HG03139 (cell line): ENCODE results near the gene PRDM2.

Experiments used
- ATAC-seq: cut with Tn5 transposase; IDR thresholded peaks from one replicate; pipeline ENCODE4 v1.9.1; 2021; ENCODE audit not compliant: unreplicated experiment

PRDM2 gene

DNA sequence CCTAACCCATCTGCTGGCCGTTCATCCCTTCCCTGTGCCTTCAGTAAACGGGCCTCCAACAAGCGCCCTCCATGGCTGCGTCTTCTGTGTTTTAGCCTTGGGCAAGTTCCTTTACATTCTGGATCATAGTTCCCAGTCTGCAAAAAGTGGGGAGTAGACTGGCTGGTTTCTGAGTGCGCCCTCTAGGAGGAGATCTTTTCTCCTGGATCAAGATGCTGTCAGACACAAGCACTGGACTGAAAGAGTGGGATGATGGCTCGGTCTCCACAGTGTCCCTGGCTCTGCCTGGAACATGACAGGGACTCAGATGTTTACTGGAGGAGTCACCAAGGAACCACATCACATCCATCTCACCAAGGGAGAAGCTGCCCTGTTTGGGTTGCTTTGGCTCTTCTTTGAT is 88.8 kb downstream of the PRDM2 start:
- ATAC-seq, result no peak

- ATAC-seq, result no peak
Observed at GRCh38 chr1:13790290-13791030, 90.5 kb downstream of the PRDM2 start.

DNA sequence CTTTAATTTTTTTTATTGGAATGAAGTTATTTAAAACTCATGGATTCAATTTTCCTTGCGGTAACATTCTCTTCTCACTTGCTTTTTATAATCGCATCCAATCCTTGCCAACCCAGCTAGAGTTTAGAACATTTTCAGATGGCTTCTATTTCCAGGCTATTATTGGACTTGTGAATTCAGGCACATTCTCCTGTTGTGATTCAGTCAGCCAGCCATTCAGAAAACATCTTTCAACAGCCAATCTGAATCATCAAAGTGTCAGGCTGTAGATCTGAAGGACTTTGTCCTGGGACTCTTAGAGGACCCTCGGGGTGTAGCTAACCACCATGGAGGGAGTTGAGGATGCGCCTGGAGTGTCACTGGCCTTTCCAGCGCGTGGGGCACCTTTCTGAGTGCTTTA is 92.4 kb downstream of the PRDM2 start:
- ATAC-seq, result no peak

DNA sequence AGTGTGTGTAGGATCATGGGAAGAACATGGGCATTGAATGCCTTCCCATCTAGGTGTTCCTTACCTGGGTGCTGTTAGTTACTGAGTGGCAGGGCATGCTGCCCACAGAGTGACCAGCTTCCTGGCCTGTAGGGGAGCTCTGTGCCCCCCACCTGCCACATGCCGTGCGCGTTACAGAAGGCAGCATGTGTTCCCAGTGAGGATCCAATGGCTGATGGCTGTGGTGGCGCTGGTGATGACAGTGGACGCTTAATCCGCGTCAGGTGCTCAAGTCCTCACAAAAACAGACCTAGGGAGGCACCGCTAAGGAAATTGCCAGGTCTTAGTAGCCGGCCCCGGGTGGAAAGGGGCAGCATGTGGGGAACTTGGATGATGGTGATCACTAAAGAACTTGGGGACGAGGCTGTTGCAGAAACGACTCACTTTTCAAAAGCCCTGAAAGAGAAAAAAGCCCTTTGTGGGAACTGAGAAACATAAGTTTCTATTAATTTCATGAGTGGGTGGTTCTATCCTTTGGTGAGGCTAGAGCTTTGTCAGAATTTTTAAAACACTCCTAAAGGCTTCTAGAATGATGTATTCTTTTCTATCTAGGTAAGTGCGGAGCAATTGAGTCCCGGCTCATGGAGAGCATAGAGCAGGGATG is 93.2 kb downstream of the PRDM2 start:
- ATAC-seq, result no peak

DNA sequence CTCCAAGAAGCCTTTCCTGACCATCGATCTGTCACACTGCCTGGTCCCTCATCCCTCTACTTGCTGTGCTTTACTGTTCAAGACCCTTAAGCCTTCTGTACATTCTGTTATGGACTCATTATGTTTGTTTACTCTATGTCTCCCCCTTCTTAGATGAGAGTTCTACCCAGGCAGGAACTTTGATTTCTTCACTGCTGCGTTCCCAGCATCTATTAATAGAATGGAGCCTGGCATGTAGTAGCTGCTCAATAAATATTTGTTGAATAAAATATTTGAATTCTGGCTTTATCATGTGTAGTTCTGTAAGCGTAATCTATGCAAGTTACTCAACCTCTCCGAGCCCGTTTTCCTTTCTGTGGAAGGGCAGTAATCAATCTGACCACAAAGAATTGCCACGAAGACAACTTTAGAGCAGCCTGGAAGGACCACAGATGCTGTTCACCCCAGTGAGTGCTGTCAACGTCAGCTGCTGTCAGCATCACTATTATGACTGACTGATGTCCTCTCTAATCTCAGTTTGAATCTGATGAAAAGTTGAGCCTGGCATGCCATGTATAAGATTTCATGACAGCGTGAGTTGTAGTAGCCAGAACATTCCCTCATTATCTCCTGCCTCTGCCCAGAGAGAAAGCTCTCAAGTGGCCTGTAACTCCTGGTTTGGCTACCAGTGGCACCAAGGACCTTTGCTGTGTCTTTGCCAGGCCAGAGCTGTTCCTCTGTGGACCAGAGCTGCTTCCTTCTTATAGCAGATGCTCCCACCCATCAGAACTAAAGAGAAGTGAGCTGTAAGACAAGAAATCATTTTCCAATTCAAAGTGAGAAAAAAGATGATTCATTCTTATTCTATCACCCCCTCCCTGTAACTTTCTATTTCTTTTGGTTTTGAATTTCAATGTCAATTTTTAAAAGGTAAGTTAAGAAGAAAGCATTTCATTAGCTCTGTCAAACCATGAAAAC is 94.5 kb downstream of the PRDM2 start:
- no peak for ATAC-seq

GRCh38 chr1:13797397-13797796 is 97.4 kb downstream of the PRDM2 start:
- ATAC-seq, result no peak

DNA sequence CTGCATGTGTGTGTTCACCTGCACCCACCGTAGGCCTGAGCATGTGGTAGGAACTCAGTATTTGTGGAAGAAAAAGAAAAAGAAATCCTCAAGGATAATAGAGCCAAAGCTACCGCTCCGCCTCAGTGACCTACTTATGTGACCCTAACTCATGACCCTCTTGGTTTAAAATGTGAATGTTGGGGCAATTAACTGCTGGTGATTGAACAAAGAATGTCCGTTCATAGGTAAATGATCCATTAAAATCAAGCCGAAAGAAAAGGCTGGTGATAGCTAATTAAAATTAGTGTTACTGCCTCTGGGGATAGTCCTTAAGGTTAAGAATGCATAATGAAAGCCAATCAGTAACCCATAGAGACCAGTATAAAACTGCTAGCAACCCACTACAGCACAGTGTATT is 98.1 kb downstream of the PRDM2 start:
- no peak for ATAC-seq

DNA sequence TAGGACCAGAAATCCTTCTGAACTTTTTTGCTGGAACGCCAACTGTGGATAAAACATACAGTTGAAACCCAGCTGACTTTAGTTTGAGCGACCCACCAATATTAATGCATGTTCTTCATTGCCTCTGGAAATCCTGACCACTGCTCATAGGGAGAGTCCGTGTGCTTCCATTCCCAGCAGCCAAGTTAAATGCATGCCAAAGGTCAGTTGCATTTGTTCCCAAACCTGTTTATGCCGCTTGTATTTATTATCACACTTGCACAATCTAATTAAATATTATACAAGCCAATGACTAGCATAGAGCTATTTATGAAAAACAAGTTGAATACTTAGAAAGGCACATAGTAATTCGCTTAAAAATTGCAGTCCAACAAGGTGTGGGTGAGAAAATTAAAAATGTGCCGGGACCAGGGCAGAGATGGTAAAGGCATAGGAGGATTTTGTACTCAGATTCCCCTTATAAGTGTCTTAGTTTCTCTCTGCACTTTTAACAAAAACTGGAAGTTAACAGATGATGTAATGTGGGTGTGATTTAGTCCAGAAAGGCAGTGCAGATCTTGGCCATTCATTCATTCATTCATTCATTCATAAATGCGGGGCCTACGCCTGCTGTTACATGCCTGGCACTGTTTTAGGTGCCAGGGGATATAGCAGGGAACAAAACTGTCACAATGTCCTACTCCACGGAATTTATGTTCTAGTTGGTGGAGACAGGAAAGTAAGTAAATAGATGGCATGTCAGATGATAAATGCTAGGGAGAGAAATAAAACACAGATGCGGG is 99.7 kb downstream of the PRDM2 start:
- no peak for ATAC-seq

GRCh38 chr1:13801232-13801631 is 101.2 kb downstream of the PRDM2 start:
- no peak for ATAC-seq

DNA sequence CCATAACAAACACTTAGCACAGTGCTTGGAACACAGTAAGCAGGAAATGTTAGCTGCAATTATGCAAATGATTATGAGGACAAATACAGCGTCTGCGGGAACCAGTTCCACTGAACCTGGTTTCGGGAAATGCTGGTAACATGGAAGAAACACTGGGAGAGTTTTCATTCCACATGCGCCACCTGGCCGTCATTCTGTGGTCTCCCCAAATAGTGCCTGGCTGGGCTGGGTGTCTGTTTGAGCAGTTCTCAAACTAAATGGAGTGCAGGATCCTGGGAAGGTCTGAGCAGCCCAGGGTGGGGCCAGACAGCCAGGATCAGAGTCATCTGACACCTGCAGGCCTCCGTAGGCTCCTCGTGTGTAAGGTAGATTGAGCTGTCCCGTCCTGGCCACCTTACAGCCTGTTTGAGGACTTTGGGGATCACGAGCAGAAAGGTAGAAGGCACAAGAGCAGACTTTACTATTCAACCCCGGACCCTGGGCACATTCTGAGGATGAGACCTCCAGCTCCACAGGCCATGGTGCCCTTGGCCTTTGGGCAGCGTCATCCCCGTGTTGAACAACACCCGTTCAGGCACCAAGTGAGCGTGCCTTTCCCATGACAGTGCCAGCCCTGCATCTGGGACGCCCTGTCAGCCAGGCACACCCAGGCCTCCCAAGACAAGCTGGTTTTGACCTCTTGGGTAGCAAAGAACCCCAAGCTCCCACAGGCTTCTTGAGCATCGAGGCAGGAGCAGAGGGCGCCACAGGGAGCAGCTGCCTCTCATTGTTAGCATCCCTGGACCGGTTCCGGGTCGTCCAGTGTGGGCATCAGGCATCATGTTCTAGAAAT is 101.9 kb downstream of the PRDM2 start:
- no peak for ATAC-seq

DNA sequence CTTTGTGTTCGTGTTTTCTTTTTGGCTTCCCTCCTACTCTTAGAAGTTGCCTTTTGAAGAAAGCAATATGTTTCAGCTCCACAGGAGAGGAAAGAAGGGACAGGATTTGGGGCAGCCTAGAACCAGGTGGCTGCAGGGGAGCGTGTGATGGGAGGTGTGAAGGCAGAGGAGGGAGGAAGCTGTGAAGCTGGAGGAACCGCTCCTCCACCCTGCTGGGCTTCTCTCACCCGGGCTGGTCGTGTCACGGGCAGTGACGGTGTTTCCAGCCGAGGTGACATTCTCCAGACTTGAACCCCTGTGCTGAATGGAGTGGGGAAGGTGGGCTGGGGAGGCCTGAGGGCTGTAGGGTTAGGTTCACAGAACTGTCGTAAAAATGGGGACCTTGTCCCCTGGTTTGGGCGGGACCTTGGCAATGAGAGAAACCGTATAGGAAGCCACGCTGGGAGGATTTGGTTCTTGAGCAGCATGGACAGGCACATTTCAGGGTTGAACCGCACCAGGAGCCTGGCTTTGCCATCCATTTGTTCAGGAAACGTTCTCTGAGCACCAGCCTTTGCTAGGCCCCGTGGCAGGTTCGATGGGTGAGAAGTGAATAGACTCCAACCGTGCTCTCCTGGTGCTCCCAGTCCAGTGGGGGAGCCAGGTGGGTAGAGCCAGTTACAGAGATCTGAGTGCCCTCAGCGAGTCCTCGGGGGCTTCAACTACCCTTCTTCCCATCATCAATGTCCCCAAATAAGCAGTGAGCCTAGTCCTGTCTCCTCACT is 103.0 kb downstream of the PRDM2 start:
- no peak for ATAC-seq

DNA sequence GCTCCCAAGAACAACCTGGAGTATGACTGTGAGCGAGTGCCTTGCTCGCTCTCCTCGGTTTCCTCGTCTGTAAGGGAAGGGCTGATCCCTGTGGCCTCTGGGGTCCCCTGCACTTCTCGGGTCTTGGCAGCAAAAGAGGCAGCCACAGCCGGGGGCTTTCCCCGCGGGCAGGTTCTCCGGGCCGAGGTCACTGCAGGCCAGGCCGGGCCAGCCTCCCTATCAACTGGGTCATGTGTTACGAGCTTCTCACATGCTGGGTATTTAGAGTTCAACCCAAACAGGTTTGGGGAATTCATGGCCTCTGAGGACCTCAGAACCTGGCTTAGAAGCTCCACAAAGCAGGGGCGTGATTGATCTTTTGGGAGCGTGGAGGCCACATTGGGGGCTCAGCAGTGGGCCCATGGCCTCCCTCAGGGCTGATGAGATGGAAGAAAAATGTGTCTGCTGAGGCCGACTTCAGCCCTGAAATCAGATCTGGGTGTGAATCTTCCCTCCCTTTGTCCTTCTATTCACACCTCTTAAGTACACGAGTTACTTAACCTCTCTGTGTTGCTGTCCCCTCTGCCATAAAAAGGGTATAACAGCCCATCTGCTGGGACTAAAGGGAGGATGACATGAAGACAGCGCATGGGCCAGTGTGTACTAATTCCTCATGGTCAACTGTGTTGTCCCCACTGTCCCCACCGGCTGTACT is 103.7 kb downstream of the PRDM2 start:
- no peak for ATAC-seq

DNA sequence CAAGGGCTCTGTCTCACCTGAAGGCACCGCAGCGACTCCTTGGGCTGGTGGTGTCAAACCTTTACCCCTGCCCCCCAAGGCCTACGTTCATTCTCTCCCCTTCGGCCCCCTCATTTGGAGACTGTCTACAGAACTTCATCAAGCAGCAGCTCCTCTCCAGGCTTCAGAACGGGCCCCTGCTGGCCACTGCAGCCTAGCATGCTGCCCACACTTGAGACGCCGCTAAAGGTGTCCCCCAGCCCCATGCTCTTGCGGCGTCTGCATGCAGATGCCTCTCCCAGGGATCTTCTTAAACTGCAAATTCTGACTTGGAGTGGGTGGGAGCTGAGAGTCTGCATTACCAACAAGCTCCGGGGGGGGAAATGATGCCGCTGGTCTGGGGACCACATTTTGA is 104.2 kb downstream of the PRDM2 start:
- ATAC-seq, result no peak

DNA sequence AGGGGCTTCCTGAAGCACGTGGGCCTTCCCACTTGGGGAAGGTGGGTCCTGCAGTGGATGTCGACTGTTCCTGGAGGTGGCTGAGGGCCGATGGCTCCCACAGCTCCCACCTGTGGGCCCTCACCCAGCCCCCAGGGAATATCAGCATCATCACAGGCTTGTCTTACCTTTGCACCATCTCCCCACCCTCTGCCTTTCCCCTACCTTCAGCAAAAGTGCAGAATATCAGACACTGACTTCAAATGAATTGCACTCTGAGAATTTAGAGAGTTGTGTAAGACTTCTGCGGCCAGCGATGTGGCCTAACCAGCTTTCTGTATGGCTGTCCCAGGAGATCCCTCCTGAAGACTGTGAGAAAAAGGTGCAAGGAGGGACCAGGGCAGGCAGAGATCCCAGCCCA is 105.4 kb downstream of the PRDM2 start:
- no peak for ATAC-seq

- no peak for ATAC-seq
Observed at GRCh38 chr1:13806108-13806507, 106.1 kb downstream of the PRDM2 start.

- ATAC-seq, result no peak
Observed at GRCh38 chr1:13807209-13807608, 107.2 kb downstream of the PRDM2 start.

DNA sequence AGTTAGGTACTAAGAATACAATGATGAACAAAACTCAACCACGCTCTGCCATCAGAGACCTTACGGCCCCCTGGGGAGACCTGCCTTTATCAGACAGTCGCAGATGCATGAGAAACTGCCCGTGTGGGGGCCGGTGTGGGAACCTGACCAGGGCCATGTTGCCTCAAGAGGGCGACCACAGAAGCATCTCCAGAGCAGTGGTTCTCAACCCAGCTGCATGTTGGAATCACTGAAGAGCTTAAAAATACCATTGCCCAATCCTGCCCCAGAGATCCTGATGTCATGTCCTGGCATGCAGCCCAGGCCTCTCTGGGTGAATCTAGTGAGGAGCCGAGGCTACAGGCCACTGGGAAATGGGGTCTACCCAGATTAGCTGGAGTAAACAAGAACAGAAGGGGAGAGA is 108.7 kb downstream of the PRDM2 start:
- no peak for ATAC-seq

GRCh38 chr1:13809461-13810159 is 109.6 kb downstream of the PRDM2 start:
- ATAC-seq, result no peak
